Colon (tissue), 2 donors: ENCODE measurements around the gene PDGFD.

Source experiments
- FAIRE-seq: peaks from 2 replicates; lab custom pipeline; 2012; peaks lifted over from hg19 to GRCh38; lab: Jason Lieb, UNC
- donor health status: control.
- donor health status: control.

Gene PDGFD

DNA sequence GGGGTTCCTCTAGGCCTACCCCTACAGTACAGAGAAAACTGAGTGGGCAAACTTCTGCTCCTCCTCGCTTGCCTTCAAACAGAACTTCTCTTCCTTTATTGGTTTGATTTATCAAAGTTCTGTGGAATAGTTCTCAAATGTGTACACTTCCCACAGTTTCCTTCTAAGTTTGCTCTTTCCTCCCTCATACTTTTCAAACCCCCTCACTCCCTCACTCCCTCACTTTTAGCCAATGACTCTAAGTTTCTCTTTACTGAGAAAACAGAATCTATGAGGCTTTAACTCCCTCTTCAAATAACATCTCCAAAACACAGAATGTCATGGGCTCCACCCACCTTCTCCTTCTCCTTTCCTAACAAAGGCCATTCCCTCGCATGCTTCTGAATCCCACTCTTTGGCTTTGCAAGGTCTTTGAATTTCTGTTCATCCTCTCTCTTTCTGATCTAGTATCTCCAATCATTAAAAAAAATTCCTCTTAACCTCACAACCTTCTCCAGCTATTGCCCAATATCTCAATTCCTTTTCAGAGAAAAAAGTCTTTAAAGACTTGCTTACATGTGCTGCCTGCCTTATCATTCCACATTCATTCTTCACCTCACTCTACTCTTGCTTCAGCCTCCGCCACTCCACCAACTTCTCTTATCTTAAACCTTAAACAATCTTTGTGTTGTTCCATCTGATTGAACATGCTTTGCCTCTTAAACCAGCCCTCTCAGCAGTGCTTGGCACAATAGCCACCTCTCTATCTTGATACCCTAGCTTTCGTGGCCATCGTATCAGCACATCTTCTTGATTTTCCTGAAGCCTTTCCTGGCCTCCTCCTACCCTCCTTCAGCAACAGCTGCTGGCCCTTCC, 70.3 kb downstream of the PDGFD start:
- FAIRE-seq = no peak

DNA sequence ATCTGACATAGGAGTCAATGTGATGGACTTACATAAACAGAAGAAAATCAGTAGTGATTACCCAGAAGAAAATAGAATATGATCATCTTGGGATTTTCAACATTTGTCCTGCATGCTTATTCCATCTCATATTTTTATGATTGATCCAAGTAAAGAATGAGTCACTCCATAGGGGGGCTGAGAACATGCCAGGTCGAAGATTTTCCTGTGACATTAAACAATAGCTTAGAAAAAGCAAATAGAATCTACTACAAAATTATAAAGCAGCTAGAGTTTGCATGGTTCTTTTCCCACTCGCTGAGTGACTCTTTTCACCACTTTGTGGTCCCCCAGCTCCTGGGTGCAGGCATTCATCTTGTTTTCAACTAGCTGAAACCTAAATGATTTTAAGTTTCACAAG, 71.2 kb downstream of the PDGFD start:
- no peak for FAIRE-seq

DNA sequence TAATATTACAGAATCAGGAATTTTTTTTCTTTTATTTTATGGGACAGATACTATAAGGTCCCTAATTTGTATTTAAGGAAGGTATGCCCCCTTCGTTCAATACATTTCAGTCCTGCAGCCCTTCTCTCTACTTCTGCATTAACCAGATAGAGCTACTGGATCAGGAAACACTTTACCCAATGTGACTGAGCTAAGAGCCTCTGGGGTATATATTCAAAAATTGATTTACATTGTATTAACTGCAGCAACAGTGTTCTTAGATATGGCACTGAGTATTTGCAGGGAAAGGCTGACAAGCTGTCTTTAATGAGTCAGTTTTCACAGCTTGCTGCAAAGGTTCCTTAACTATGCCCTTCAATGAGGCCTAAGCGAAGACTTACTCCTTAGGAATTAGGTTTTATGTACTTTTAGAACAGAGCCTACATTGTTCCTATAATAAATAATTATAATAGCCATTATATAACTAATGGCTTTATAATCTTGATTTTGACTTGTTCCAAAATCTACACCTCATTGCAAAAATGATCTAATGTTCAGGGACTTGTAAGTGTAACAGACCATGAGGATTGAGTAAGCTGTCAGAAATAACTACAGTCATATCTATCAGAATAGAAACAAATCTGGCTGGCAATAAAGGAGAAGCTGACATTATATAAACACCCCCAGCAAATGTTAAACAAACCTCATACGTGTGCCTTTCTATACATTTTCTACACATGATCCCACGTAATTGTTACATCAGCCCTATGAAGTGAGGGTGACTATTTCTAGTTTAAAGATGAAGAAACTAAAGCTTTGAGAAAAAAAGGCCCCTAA, 72.5 kb downstream of the PDGFD start:
- FAIRE-seq = no peak

DNA sequence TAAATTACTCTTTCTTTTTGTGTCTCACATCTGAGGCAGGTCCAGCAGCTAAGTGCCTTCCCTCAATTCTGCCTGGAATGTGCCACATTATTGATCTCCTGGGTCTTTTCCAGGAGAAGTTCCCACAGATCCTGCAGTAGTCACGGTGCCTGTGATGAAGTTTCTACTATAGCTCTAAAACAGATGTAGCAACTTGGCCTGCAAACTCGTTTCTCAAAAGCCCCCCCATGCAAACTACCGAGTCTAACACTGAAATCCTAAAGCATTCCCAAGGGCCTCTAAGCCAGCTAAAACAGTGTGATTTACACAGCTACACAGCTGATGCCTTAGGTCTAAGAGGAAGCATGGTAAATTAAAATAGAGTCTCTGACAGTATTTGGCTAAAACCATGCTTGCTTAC, 73.2 kb downstream of the PDGFD start:
- FAIRE-seq = no peak

DNA sequence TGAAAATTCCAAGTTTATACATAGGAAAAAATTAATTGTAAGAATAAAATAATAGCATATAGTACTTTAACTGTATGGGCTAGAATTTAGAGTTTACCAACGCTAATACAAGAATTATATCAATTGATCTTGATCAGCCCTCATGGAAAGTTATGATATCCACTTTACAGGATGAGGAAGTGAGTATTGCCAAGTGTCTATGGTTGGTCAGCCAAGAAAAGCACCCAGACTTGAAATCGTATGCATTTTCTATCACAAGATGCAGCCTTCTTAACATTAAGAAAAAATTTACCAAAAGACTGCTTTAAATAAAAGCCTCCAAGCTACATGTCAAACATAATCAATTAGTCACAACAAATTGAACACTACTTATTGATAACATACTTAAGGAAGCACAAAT, 74.5 kb downstream of the PDGFD start:
- FAIRE-seq = no peak

DNA sequence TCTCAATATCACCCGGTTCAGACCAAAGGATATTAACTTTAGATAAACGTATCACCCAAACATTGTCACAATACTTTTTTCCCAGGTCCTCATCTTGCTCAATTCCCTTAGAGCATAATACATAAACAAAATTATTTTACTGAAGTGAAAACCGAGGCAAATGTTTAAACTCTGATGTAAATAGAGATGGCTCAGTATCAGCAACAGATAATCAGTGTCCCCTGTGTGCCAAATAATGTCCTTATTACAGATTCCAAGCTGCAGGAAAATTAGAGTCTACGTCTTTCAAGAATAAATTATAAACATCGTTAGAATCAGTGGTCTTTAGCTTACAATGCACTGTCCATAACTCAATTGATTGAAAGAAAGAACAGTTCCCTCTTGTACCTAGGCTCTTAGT, 77.3 kb downstream of the PDGFD start:
- FAIRE-seq = no peak

DNA sequence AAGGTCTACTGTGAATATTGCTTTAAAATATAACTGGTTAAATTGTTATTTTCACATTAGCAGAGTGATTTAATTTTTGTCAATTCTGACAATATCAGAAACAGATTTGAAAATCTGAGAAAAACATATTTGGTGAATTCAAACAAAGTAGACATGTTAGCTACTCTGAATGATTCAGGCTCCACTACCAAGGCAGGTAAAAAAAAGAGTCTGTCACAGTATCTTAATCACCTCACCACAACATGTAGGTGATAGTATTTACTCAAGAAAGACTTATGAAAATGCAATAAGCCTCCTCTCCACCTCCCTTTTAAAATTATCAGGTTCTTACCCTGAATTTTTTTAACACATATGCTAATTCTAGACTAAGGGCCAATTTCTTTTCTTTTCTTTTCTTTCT, 85.0 kb downstream of the PDGFD start:
- no peak for FAIRE-seq

DNA sequence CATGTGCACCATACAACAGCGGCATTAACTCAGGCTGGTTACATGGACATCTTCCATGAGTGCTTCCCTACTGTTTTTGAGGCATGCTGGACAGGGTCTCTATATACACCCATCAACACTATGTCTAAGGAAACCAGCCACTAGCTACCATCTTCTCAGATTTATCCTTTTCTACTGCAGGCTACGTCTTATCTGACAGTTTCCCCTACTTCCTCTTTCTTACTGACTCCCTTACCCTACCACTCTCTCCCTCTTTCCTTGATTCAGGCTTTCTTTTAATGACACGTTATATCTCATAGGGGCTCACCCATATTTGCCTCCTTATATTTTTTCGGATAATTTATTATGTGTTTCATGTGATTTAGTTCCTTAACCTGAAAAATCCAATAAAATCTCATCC, 85.7 kb downstream of the PDGFD start:
- FAIRE-seq = no peak

DNA sequence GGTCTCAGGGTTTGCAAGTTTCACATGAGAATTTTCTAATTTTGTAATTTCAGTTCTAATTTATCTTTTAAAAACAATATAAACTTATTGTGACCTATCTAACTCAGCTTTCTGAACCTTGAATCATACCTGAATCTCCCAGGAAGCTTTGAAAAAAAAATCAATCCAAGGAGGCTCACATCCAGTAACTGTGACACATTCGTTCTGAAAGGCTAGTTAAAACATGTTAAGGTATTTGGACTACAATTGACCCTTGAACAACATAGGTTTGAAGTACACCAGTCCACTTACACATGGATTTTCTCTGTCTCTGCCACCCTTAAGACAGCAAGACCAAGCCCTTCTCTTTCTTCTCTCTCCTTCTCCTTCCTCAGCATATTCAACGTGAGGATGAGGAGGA, 87.5 kb downstream of the PDGFD start:
- no peak for FAIRE-seq

DNA sequence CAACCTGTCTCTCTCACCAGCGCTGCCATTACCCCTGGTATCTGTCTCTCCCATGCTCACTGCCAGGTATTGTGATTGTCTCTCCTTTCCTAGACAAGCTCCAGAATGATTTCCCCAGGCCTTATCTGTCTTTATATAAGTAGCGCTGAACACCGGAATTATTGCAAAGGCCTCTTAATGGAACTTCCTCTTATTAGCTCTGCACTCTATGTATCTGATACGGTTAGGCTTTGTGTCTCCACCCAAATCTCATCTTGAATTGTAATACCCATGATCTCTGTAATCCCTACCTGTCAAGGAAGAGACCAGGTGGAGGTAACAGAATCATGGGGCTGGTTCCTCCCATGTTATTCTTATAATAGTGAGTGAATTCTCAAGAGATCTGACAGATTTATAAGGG, 88.2 kb downstream of the PDGFD start:
- FAIRE-seq = no peak

DNA sequence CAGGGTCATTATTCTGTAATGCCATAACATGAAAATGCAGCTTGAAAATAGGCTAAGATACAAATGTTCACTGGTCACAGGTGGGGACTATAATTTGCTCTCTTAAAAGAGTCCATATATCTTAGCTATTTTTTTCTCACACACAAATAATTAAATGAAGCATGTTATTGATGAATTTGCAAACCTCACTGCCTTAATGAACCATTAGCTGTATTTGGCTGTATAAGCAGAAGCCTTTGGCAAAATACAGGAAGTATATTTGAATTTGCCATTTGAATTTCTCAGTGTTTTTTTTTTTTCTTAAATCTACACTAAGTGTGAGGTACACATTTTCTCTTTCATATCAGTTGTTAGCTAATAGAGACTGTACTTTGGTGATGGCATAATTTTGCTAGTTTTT, 88.9 kb downstream of the PDGFD start:
- no peak for FAIRE-seq

DNA sequence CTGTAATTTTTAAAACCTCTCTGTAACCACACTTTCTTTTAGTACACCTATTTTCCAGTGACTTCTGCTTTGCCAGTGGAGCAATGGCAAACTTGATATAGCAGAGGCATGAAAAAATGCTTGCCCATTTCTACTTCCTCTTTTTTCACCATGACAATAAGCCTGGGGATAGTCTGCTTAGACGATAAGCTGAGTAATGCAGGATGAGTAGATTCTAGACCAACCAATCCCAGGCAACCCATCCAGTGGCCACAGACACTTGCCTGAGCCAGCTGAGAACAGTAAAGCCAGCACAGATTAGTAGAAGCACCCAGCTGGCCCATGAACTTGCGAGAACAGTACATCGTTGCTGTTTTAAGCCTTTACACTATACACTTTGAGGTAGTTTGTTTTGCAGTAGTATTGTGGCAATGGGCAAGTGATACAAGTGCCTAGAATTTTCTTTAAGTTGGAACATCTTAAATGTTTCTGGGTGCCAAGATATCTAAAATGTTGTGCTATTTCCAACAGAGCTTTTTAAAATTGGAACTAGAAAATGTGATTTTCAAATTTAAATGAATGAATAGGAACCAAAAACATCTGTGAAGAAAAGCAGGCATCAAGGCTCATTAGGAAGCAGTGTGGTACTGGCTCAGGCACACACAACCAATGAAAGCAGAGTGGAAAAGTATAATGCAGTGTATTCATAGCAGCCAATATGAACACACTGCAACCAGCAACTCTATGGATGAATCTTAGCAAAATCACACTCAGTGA, 89.8 kb downstream of the PDGFD start:
- FAIRE-seq = no peak

DNA sequence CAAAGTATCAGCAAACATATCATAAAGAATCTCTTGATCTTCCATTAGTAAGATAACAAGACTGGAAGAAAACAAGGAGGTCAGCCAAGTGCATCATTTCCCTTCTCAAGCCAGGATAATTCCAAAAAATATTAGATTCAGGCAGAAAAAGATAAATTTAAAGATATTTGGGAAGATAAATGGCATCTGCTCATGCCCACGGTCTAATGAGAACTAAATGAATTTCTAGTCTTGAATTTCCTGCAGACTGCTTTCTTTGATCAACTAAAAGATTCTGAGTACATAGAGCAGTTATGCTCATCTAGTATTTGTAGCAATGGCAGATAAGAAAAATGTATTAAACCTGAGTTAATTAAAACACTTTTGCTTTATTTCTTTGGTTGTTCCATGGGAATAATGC, 96.4 kb downstream of the PDGFD start:
- no peak for FAIRE-seq

DNA sequence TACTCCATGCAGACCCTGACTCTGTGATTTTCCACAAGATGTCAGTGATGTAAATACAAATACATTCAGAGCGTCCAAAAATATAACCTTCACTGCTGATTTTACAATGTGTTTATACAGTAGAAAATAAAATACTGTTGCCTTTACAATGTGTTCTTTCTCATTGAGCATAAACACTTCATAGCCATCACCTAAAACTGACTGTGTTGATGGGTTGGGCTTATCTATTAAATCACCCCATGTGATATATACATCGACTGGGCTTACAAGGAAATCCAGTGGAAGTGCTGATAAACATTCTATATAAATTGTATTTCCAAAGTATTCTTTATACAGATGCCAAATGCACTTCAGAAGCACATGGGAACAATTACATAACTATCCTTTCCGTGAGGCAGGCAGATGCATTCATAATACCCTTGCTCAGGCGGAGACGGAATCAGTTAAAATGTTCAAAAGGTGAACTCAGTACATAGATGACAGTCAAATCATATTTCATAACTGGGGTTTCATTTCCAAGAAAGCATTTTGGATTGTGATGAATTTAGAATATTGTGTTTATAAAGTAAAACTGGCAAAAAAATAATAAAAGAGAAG, 99.8 kb downstream of the PDGFD start:
- FAIRE-seq = no peak

DNA sequence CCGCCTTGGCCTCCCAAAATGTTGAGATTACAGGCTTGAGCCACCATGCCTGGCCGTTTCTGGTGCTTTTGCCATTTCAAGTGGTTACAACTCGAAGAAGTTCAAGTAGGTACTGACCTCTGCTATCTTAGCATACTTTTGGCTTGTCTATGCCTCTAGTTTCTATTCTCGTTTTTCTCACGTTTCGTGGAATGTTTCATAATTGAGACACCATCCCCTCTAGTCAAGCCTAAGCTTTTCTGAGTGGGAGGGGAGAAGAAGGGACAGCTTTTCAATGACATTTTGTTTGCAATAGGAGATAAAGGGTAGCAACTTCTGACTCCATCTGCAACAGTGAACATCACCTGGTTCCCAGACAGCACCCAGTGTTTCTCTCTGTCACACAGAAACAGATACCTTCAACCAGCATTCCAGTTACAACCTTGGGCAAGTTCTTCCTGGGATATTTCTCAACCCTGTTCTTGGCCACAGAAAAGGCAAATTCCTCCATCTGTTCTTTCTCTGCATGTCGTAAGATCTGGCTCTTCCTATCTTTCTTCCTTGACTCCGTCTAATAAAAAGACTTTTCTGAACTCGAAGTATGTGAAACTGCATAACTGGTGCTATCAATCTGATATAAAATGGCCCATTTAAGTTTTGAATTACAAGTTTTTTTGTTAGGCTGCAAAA, 102.0 kb downstream of the PDGFD start:
- FAIRE-seq = no peak

DNA sequence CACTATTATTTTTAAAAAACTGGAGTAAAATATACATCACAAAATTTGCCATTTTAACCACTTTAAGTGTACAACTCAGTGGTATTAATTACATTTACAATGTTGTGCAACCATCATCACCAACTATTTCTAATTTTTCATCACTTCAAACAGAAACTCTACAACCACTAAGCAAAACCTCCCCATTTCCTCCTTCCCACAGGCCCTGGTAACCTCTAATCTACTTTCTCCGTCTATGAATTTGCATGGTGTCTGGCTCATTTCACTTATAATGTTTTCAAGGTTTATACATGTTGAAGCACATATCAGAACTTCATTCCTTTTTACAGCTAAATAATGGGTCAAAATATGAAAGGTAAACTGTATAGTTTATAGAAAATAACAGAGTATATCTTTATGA, 103.1 kb downstream of the PDGFD start:
- no peak for FAIRE-seq

DNA sequence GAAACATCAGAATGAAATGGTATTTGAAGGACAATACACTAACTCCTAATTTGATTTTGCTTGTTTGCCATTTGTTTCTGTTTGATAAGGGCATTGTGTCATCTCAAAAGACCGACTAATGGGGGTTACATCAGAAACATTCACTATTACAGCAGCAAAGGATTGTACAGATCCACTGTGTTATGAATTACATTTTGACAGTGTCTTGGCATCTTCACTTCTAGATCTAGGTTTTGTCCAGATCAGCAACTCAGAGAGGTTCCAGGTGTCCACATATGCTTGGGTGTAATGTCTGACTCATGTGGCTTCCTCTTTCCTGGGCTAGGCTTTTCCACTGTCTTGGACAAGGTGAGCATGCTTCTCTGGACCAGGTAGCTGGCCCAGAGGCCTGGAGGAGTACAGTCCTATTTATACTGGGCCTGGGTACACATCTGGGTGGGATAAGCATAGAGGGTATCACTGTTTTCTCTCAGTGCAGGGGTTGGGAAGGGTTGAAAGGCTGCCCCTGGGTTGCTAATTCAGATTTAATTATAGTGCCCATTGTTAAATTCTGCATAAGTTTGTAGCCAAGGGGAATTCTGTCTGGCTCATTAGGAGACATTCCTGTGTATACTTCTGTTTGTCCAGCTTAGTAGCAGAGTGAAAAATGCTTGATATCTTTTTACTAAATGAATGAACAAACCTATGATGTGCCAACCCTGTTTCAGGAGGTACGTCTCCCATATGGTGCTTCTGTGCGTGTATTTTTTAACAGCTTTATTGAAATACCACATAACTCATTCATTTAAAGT, 103.7 kb downstream of the PDGFD start:
- no peak for FAIRE-seq

DNA sequence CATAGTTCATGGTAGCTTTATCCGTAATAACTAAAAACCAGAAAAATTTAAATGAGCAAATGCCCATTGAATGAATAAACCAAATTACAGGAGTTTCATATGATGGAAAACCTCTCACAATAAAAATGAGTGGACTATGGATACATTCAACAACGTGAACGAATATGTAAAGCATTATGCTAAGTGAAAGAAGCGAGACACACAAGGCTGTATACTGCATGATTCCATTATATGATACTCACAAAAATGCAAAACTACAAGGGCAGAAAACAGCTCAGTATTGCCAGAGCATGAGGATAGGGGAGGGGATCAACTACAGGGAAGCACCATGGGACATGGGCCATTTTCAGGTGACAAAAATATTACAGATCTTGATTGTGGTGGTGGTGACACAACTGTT, 105.3 kb downstream of the PDGFD start:
- FAIRE-seq = no peak

DNA sequence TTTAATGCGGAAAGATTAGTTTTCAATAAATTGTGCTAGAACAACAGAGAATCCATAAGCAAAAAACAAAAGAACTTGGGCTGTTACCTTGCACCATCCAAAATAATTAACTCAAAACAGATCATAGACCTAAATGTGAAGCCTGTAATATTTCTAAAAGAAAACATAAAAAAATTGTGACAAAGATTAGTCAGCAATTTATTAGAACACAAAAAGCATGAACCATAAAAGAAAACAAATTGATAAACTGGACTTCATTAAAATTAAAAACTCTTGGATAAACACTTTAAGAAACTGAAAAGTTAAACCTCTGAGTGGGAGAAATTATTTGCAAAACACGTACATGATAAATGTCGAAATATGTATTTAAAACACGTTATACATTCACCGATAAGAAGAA, 106.0 kb downstream of the PDGFD start:
- FAIRE-seq = no peak

DNA sequence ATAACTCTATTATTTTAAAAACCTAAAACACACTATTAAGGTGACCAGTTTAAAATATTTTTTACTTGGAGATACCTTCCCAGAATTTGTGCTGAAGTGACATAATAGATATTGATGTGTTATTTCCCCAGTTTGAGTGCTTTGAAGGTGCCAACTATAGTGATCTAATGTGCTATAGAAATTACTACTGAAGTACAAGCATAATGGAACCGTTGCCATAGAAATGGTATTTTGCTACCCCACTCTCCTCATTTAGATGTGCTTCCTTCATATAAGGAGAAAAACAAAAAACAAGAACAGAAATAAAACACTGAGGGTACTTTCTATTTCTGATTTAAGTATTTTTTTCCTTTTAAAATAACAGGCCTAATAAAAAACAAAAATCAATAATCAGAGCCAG, 108.4 kb downstream of the PDGFD start:
- FAIRE-seq = no peak

DNA sequence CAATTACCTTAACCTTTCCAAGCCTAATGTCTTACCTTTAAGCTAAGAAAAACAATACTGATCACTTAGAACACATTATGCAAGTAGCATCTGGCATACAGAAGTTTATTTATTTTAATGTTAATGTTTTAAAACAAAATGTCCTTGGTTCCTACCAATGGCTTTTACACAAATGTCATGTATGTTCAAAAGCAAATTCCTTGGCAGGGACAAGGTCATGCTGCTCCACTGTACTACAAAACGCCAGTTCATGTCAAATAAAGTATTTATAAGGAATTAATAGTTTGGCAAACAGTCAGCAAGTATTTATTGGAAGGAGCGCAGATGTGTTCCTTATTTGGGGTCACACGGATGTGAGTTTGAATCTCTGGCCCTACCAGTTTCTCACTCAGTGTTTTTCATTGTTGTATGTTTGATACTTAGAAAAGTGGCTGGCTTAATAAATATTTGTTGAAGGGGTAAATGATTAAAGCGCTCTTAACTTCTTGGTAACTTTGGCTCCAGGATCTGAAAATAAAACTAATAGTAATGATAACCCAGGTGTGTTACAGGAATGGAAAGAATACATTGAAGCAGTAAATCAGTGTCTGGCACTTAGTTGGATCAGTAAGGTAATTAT, 108.9 kb downstream of the PDGFD start:
- no peak for FAIRE-seq
